GM23338 (cell line): Measurements from ENCODE around the gene GNAI3. TPM values are rescaled to one million over a fixed set of nuclear protein-coding genes. Genes with fewer than 3 reads are reported as not detected.

Experiments used
- ATAC-seq: fragments of 200-7000 bp; cut with Tn5 transposase; 3 replicates; pipeline ENCODE4 v1.9.1; 2020
- DNase-seq: peaks from one replicate; pipeline ENCODE4 v3.0.0-alpha.2; 2015; ENCODE audit warnings: low spot score
- H2AFZ ChIP-seq: fragments of 200-600 bp; sonication (generic); 2 replicates; pipeline ENCODE4 v1.8.0; 2016; ENCODE audit warnings: antibody characterized with exemption, mild to moderate bottlenecking, moderate library complexity
- H3F3A ChIP-seq: fragments of 200-600 bp; sonication (generic); replicated peaks from 2 replicates; pipeline ENCODE4 v1.8.0; 2017; ENCODE audit warnings: antibody characterized with exemption, mixed run types, low read depth
- H3K27ac ChIP-seq: fragments of 200-600 bp; sonication (generic); 2 replicates; pipeline ENCODE4 v1.6.1; 2016; ENCODE audit warnings: low read depth
- H3K27me3 ChIP-seq: fragments of 200-600 bp; sonication (generic); 2 replicates; pipeline ENCODE4 v1.8.0; 2016; ENCODE audit warnings: mild to moderate bottlenecking, mixed run types, moderate library complexity; ENCODE audit not compliant: insufficient read depth
- H3K36me3 ChIP-seq: fragments of 200-600 bp; sonication (generic); 2 replicates; pipeline ENCODE4 v1.8.0; 2016; ENCODE audit warnings: mild to moderate bottlenecking; ENCODE audit not compliant: insufficient read depth
- H3K4me1 ChIP-seq: fragments of 200-600 bp; sonication (generic); 2 replicates; pipeline ENCODE4 v1.8.0; 2016; ENCODE audit warnings: mild to moderate bottlenecking, moderate library complexity; ENCODE audit not compliant: insufficient read depth
- H3K4me2 ChIP-seq: fragments of 200-600 bp; sonication (generic); 2 replicates; pipeline ENCODE4 v1.7.1; 2017; ENCODE audit warnings: mixed run types
- H3K4me3 ChIP-seq: fragments of 200-600 bp; sonication (generic); 2 replicates; pipeline ENCODE4 v1.6.1; 2016; ENCODE audit warnings: mixed run types
- H3K79me2 ChIP-seq: fragments of 200-600 bp; sonication (generic); replicated peaks from 2 replicates; pipeline ENCODE4 v1.8.0; 2017; ENCODE audit warnings: mild to moderate bottlenecking; ENCODE audit not compliant: insufficient read depth
- H3K9me2 ChIP-seq: fragments of 200-600 bp; sonication (generic); 2 replicates; pipeline ENCODE4 v1.8.0; 2017; ENCODE audit not compliant: insufficient read depth
- H4K20me1 ChIP-seq: fragments of 200-600 bp; sonication (generic); replicated peaks from 2 replicates; pipeline ENCODE4 v1.8.0; 2017; ENCODE audit warnings: mild to moderate bottlenecking; ENCODE audit not compliant: insufficient read depth
- H3K27ac Mint-ChIP-seq: 2 replicates; pipeline ENCODE4 v1.8.0; 2020; ENCODE audit warnings: inconsistent platforms, mild to moderate bottlenecking, moderate library complexity, mixed read lengths
- H3K27me3 Mint-ChIP-seq: 3 replicates; pipeline ENCODE4 v1.8.0; 2022; ENCODE audit warnings: low read depth, mild to moderate bottlenecking, moderate library complexity, mixed read lengths, inconsistent platforms; ENCODE audit not compliant: insufficient read depth, poor library complexity
- H3K36me3 Mint-ChIP-seq: 3 replicates; pipeline ENCODE4 v1.8.0; 2021; ENCODE audit warnings: low read depth, mild to moderate bottlenecking, inconsistent platforms, moderate library complexity, mixed read lengths
- H3K4me1 Mint-ChIP-seq: 3 replicates; pipeline ENCODE4 v1.8.0; 2020; ENCODE audit warnings: mild to moderate bottlenecking, inconsistent platforms, mixed read lengths
- H3K4me3 Mint-ChIP-seq: 3 replicates; pipeline ENCODE4 v1.8.0; 2021; ENCODE audit warnings: moderate library complexity, mild to moderate bottlenecking, inconsistent platforms, mixed read lengths
- H3K9me3 Mint-ChIP-seq: 3 replicates; pipeline ENCODE4 v1.8.0; 2020; ENCODE audit warnings: moderate library complexity, mild to moderate bottlenecking, inconsistent platforms, mixed read lengths
- CREB1 ChIP-seq: fragments of 250-450 bp; sonication (Bioruptor Pico); IDR thresholded peaks from 2 replicates; pipeline ENCODE4 v1.5.0; 2020; ENCODE audit warnings: low read depth, mild to moderate bottlenecking, moderate library complexity
- EZH2 ChIP-seq: fragments of 200-600 bp; sonication (generic); IDR thresholded peaks from one replicate; pipeline ENCODE4 v1.8.0; 2017; ENCODE audit warnings: antibody characterized with exemption, mild to moderate bottlenecking, low read depth; ENCODE audit not compliant: unreplicated experiment
- EZH2phosphoT487 ChIP-seq: fragments of 200-600 bp; sonication (generic); IDR thresholded peaks from one replicate; pipeline ENCODE4 v1.8.1; 2018; ENCODE audit warnings: antibody characterized with exemption; ENCODE audit not compliant: unreplicated experiment
- JUNB ChIP-seq: IDR thresholded peaks from one replicate; pipeline ENCODE4 v1.6.1; 2016; ENCODE audit warnings: antibody characterized with exemption; ENCODE audit not compliant: unreplicated experiment
- NANOG ChIP-seq: IDR thresholded peaks from 2 replicates; pipeline ENCODE4 v1.6.1; 2016; ENCODE audit warnings: antibody characterized with exemption, borderline replicate concordance
- POLR2AphosphoS5 ChIP-seq: IDR thresholded peaks from 2 replicates; pipeline ENCODE4 v1.6.1; 2016; ENCODE audit warnings: antibody characterized with exemption, low read depth
- STAT1 ChIP-seq: IDR thresholded peaks from one replicate; pipeline ENCODE4 v1.6.1; 2016; ENCODE audit warnings: antibody characterized with exemption; ENCODE audit not compliant: unreplicated experiment
- ZNF114 ChIP-seq: fragments of 250-450 bp; sonication (Bioruptor Pico); IDR thresholded peaks from 2 replicates; pipeline ENCODE4 v1.5.0; 2020; ENCODE audit warnings: mild to moderate bottlenecking, moderate library complexity
- ZNF331 ChIP-seq: fragments of 250-450 bp; sonication (Bioruptor Pico); IDR thresholded peaks from 2 replicates; pipeline ENCODE4 v1.5.0; 2020; ENCODE audit warnings: low read depth, mild to moderate bottlenecking, moderate library complexity
- polyA plus RNA-seq: library from polyadenylated mRNA; unstranded; fragments of >200 nt; fragmentation: Nextera tagmentation; extraction: Ambion mirVana; gene quantifications from 2 replicates; pipeline ENCODE4 v1.2.1, GENCODE V29; 2016
- total RNA-seq: library from RNA; depleted of rRNA; stranded (reverse); fragments of >200 nt; shearing (Covaris generic); gene quantifications from 2 replicates; pipeline ENCODE4 v1.2.3, GENCODE V29; 2014
- TF ChIP-seq, protein P1 (sequence below), 2 experiments: fragments of 200-600 bp in 1 of 2; sonication (generic) in 1 of 2; conservative IDR thresholded peaks; 2 replicates each; pipeline versions ENCODE4 v1.5.1 to v1.6.1; 2016 to 2017; ENCODE audit warnings: antibody characterized with exemption in 2 of 2, low read depth in 2 of 2, mild to moderate bottlenecking in 2 of 2, moderate library complexity in 1 of 2
- TF ChIP-seq, protein P2 (sequence below): IDR thresholded peaks from one replicate; pipeline ENCODE4 v1.6.1; 2018; ENCODE audit warnings: antibody characterized with exemption; ENCODE audit not compliant: unreplicated experiment
- TF ChIP-seq, protein P3 (sequence below): fragments of 250-450 bp; sonication (Bioruptor Pico); IDR thresholded peaks from 2 replicates; pipeline ENCODE4 v1.5.0; 2020; ENCODE audit warnings: mild to moderate bottlenecking, moderate library complexity
- TF ChIP-seq, protein P4 (sequence below): IDR thresholded peaks from 2 replicates; pipeline ENCODE4 v1.6.1; 2016; ENCODE audit warnings: antibody characterized with exemption

The GNAI3 gene
- total and polyA plus RNA-seq, 2 experiments from 2014 or later: 4.5 to 10.2 TPM

DNA sequence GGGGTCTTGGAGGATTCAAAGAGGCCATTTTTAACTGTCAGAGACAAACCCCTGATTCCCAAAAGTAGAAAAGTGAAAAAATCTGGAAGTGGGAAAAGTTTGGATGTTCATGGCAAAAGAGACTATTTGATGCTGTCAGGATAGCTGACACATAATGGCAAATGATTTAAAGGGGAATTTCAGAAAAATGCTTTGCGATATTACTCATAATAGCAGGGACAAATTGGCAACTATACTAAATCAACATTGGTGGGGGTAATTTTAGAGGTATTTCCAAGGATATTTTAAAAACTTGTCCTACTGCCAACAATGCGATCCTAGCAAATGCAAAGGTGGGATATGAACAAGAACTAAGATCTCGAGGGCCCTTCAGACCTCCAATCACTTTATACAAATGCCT, 102.2 kb downstream of the GNAI3 start:
- no peak for DNase-seq

More for the DNA sequence above, 102.2 kb downstream of the GNAI3 start:
- Mint-ChIP-seq H3K9me3 (no peaks in the 10 kb centered on the region), H3K4me3 (no peak overlapping the region), H3K36me3 (no peaks in the 10 kb centered on the region), H3K27ac (no peak overlapping the region), H3K27me3 (peaks cover 2% of the 10 kb centered on the region), H3K4me1 (peaks cover 9% of the 10 kb centered on the region)
- Histone ChIP-seq H3K27ac (no peak overlapping the region), H3K4me2 (no peak overlapping the region), H3K4me3 (no peak overlapping the region), H3K4me1 (peaks cover 10% of the 10 kb centered on the region; the same call in 1 of the 2 replicates), H3K9me2 (no peaks in the 10 kb centered on the region), H3K79me2 (no peaks in the 10 kb centered on the region), H3K27me3 (peaks cover 18% of the 10 kb centered on the region), H3K36me3 (no peaks in the 10 kb centered on the region), H4K20me1 (no peaks in the 10 kb centered on the region; the same call in 1 of the 2 replicates), H2AFZ (no peak overlapping the region), H3F3A (peaks cover 6% of the 10 kb centered on the region)
- ATAC-seq: no peak
- no peak for TF ChIP-seq STAT1
- TF ChIP-seq JUNB: no peak
- TF ChIP-seq, protein P1, sequence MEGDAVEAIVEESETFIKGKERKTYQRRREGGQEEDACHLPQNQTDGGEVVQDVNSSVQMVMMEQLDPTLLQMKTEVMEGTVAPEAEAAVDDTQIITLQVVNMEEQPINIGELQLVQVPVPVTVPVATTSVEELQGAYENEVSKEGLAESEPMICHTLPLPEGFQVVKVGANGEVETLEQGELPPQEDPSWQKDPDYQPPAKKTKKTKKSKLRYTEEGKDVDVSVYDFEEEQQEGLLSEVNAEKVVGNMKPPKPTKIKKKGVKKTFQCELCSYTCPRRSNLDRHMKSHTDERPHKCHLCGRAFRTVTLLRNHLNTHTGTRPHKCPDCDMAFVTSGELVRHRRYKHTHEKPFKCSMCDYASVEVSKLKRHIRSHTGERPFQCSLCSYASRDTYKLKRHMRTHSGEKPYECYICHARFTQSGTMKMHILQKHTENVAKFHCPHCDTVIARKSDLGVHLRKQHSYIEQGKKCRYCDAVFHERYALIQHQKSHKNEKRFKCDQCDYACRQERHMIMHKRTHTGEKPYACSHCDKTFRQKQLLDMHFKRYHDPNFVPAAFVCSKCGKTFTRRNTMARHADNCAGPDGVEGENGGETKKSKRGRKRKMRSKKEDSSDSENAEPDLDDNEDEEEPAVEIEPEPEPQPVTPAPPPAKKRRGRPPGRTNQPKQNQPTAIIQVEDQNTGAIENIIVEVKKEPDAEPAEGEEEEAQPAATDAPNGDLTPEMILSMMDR (conservative IDR thresholded peaks at IDR 0.05; ENCODE audit: low read depth in 2 of 2): no peak
- TF ChIP-seq EZH2: no peak
- no peak for TF ChIP-seq ZNF331
- no peak for TF ChIP-seq CREB1 (CRISPR knock-in tag)
- TF ChIP-seq NANOG: no peak
- TF ChIP-seq, protein P2, sequence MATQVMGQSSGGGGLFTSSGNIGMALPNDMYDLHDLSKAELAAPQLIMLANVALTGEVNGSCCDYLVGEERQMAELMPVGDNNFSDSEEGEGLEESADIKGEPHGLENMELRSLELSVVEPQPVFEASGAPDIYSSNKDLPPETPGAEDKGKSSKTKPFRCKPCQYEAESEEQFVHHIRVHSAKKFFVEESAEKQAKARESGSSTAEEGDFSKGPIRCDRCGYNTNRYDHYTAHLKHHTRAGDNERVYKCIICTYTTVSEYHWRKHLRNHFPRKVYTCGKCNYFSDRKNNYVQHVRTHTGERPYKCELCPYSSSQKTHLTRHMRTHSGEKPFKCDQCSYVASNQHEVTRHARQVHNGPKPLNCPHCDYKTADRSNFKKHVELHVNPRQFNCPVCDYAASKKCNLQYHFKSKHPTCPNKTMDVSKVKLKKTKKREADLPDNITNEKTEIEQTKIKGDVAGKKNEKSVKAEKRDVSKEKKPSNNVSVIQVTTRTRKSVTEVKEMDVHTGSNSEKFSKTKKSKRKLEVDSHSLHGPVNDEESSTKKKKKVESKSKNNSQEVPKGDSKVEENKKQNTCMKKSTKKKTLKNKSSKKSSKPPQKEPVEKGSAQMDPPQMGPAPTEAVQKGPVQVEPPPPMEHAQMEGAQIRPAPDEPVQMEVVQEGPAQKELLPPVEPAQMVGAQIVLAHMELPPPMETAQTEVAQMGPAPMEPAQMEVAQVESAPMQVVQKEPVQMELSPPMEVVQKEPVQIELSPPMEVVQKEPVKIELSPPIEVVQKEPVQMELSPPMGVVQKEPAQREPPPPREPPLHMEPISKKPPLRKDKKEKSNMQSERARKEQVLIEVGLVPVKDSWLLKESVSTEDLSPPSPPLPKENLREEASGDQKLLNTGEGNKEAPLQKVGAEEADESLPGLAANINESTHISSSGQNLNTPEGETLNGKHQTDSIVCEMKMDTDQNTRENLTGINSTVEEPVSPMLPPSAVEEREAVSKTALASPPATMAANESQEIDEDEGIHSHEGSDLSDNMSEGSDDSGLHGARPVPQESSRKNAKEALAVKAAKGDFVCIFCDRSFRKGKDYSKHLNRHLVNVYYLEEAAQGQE: no peak
- TF ChIP-seq, protein P3, sequence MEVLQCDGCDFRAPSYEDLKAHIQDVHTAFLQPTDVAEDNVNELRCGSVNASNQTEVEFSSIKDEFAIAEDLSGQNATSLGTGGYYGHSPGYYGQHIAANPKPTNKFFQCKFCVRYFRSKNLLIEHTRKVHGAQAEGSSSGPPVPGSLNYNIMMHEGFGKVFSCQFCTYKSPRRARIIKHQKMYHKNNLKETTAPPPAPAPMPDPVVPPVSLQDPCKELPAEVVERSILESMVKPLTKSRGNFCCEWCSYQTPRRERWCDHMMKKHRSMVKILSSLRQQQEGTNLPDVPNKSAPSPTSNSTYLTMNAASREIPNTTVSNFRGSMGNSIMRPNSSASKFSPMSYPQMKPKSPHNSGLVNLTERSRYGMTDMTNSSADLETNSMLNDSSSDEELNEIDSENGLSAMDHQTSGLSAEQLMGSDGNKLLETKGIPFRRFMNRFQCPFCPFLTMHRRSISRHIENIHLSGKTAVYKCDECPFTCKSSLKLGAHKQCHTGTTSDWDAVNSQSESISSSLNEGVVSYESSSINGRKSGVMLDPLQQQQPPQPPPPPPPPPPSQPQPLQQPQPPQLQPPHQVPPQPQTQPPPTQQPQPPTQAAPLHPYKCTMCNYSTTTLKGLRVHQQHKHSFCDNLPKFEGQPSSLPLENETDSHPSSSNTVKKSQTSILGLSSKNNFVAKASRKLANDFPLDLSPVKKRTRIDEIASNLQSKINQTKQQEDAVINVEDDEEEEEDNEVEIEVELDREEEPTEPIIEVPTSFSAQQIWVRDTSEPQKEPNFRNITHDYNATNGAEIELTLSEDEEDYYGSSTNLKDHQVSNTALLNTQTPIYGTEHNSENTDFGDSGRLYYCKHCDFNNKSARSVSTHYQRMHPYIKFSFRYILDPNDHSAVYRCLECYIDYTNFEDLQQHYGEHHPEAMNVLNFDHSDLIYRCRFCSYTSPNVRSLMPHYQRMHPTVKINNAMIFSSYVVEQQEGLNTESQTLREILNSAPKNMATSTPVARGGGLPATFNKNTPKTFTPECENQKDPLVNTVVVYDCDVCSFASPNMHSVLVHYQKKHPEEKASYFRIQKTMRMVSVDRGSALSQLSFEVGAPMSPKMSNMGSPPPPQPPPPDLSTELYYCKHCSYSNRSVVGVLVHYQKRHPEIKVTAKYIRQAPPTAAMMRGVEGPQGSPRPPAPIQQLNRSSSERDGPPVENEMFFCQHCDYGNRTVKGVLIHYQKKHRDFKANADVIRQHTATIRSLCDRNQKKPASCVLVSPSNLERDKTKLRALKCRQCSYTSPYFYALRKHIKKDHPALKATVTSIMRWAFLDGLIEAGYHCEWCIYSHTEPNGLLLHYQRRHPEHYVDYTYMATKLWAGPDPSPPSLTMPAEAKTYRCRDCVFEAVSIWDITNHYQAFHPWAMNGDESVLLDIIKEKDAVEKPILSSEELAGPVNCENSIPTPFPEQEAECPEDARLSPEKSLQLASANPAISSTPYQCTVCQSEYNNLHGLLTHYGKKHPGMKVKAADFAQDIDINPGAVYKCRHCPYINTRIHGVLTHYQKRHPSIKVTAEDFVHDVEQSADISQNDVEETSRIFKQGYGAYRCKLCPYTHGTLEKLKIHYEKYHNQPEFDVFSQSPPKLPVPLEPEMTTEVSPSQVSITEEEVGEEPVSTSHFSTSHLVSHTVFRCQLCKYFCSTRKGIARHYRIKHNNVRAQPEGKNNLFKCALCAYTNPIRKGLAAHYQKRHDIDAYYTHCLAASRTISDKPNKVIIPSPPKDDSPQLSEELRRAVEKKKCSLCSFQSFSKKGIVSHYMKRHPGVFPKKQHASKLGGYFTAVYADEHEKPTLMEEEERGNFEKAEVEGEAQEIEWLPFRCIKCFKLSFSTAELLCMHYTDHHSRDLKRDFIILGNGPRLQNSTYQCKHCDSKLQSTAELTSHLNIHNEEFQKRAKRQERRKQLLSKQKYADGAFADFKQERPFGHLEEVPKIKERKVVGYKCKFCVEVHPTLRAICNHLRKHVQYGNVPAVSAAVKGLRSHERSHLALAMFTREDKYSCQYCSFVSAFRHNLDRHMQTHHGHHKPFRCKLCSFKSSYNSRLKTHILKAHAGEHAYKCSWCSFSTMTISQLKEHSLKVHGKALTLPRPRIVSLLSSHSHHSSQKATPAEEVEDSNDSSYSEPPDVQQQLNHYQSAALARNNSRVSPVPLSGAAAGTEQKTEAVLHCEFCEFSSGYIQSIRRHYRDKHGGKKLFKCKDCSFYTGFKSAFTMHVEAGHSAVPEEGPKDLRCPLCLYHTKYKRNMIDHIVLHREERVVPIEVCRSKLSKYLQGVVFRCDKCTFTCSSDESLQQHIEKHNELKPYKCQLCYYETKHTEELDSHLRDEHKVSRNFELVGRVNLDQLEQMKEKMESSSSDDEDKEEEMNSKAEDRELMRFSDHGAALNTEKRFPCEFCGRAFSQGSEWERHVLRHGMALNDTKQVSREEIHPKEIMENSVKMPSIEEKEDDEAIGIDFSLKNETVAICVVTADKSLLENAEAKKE: no peak
- TF ChIP-seq, protein P4, sequence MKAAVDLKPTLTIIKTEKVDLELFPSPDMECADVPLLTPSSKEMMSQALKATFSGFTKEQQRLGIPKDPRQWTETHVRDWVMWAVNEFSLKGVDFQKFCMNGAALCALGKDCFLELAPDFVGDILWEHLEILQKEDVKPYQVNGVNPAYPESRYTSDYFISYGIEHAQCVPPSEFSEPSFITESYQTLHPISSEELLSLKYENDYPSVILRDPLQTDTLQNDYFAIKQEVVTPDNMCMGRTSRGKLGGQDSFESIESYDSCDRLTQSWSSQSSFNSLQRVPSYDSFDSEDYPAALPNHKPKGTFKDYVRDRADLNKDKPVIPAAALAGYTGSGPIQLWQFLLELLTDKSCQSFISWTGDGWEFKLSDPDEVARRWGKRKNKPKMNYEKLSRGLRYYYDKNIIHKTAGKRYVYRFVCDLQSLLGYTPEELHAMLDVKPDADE: no peak
- TF ChIP-seq POLR2AphosphoS5: no peak
- TF ChIP-seq EZH2phosphoT487: no peak
- no peak for TF ChIP-seq ZNF114
